DND-41 (cell line): Measurements from ENCODE around the gene SLC24A2.

Experiments
- ATAC-seq: fragments of 200-7000 bp; cut with Tn5 transposase; 3 replicates; pipeline ENCODE4 v1.9.1; 2021; ENCODE audit warnings: low read depth; ENCODE audit not compliant: insufficient read depth
- DNase-seq: peaks from one replicate; pipeline ENCODE4 v3.0.0-alpha.2; 2020
- H2AFZ ChIP-seq: 2 replicates; pipeline ENCODE4 v1.6.0; 2012; ENCODE audit warnings: low read depth, low read length
- H3K27ac ChIP-seq: 2 replicates; pipeline ENCODE4 v1.5.1; 2012; ENCODE audit warnings: low read length, inconsistent platforms
- H3K27me3 ChIP-seq: fragments of 200-600 bp; sonication (generic); 2 replicates; pipeline ENCODE4 v1.6.0; 2012; ENCODE audit warnings: low read length, mild to moderate bottlenecking, inconsistent platforms; ENCODE audit not compliant: insufficient read depth, poor library complexity
- H3K36me3 ChIP-seq: 2 replicates; pipeline ENCODE4 v1.5.1; 2012; ENCODE audit warnings: low read length, inconsistent platforms; ENCODE audit not compliant: insufficient read depth
- H3K4me1 ChIP-seq: 2 replicates; pipeline ENCODE4 v1.5.1; 2012; ENCODE audit warnings: mild to moderate bottlenecking, low read length; ENCODE audit not compliant: insufficient read depth
- H3K4me2 ChIP-seq: 2 replicates; pipeline ENCODE4 v1.6.0; 2012; ENCODE audit warnings: mild to moderate bottlenecking, moderate library complexity, low read length, inconsistent platforms; ENCODE audit not compliant: insufficient read depth
- H3K4me3 ChIP-seq, 2 experiments: fragments of 200-600 bp in 1 of 2; shearing (Covaris generic) in 1 of 2; 2 replicates each; pipeline ENCODE4 v1.5.1; 2012 to 2016; ENCODE audit warnings: inconsistent platforms in 2 of 2, low read length in 2 of 2, mild to moderate bottlenecking in 2 of 2, low read depth in 1 of 2, moderate library complexity in 1 of 2
- H3K79me2 ChIP-seq: 2 replicates; pipeline ENCODE4 v1.6.0; 2012; ENCODE audit warnings: low read length, inconsistent platforms; ENCODE audit not compliant: insufficient read depth
- H3K9ac ChIP-seq: 2 replicates; pipeline ENCODE4 v1.6.0; 2012; ENCODE audit warnings: low read depth, mild to moderate bottlenecking, inconsistent platforms, low read length, moderate library complexity
- H3K9me3 ChIP-seq: 2 replicates; pipeline ENCODE4 v1.5.1; 2012; ENCODE audit warnings: low read length, moderate library complexity, mild to moderate bottlenecking, inconsistent platforms; ENCODE audit not compliant: insufficient read depth, severe bottlenecking
- H4K20me1 ChIP-seq: 2 replicates; pipeline ENCODE4 v1.6.0; 2012; ENCODE audit warnings: low read length; ENCODE audit not compliant: insufficient read depth
- CTCF ChIP-seq: IDR thresholded peaks from 2 replicates; pipeline ENCODE4 v1.5.1; 2012; ENCODE audit warnings: borderline replicate concordance, low read length, moderate library complexity, mild to moderate bottlenecking; ENCODE audit not compliant: poor library complexity, severe bottlenecking; ENCODE audit errors: extremely low read depth
- EZH2 ChIP-seq: IDR thresholded peaks from 3 replicates; pipeline ENCODE4 v1.6.1; 2012; ENCODE audit warnings: borderline replicate concordance, low read depth, mild to moderate bottlenecking, moderate library complexity, low read length, inconsistent platforms; ENCODE audit not compliant: severe bottlenecking

Gene SLC24A2

GRCh38 chr9:19807182-19807892 lies 18.5 kb upstream of the SLC24A2 start:
- H3K4me2 ChIP-seq: no peak overlapping the region
- H2AFZ ChIP-seq: no peak overlapping the region
- no peak overlapping the region for H3K9ac ChIP-seq
- DNase-seq (no peak), ATAC-seq (no peak)
- no peaks in the 10 kb centered on the region for H3K36me3 ChIP-seq
- TF ChIP-seq CTCF (no peak), EZH2 (no peak)
- H4K20me1 ChIP-seq: no peaks in the 10 kb centered on the region
- no peaks in the 10 kb centered on the region for H3K9me3 ChIP-seq
- no peaks in the 10 kb centered on the region for H3K27me3 ChIP-seq
- H3K79me2 ChIP-seq: no peaks in the 10 kb centered on the region
- H3K4me3 ChIP-seq: no peak overlapping the region
- no peak overlapping the region for H3K27ac ChIP-seq
- H3K4me1 ChIP-seq: no peaks in the 10 kb centered on the region

DNA sequence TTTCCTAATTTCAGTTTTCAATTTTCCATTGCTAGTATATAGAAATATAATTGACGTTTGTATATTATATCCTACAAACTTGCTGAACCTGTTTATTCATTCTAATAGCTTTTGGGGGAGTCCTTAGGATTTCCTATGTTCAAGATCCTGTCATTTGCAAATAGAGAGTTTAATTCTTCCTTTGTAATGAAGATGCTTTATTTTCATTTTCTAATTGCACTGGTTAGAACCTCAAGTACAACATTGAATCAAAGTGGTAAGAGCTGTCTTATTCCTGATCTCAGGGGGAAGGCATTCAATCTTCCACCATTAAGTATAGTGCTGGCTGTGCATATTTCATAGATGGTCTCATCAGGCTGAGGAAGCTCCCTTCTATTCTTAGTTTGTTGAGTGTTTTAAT lies 15.6 kb upstream of the SLC24A2 start:
- Histone ChIP-seq H3K27me3 (peaks cover 4% of the 10 kb centered on the region), H3K4me2 (no peak overlapping the region), H3K79me2 (no peaks in the 10 kb centered on the region), H3K4me3 (no peak overlapping the region), H4K20me1 (no peaks in the 10 kb centered on the region), H3K9ac (no peak overlapping the region), H3K36me3 (no peaks in the 10 kb centered on the region), H2AFZ (no peak overlapping the region), H3K27ac (no peak overlapping the region), H3K4me1 (no peaks in the 10 kb centered on the region), H3K9me3 (no peaks in the 10 kb centered on the region)
- ATAC-seq (no peak), DNase-seq (no peak)
- TF ChIP-seq EZH2: no peak
- no peak for TF ChIP-seq CTCF

DNA sequence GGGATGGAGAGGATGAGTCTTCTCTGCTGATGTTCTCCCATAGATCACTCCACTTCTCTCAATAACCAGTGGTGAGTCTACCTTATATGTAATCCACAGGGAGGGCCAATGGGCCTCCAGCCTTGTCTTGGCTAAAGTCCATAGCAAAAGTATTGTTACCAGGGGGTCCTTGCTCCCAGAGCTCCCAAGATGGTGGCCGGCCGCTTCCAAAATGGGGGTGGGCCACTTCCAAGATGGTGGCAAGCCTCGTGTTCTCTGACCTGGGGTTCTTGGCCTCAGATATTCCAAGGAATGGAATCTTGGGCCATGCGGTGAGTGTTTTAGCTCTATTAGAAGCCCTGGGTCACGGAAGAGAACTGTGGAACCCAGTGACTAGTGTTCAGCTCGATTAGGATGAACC lies 12.0 kb upstream of the SLC24A2 start:
- Histone ChIP-seq H3K27ac (no peak overlapping the region), H3K27me3 (peaks cover 7% of the 10 kb centered on the region)
- ATAC-seq: no peak

More for the DNA sequence above, 12.0 kb upstream of the SLC24A2 start:
- no peak for DNase-seq
- no peaks in the 10 kb centered on the region for H3K36me3 ChIP-seq
- H3K79me2 ChIP-seq: no peaks in the 10 kb centered on the region
- no peaks in the 10 kb centered on the region for H3K9me3 ChIP-seq
- H3K4me1 ChIP-seq: no peaks in the 10 kb centered on the region
- no peak overlapping the region for H3K4me2 ChIP-seq
- no peak overlapping the region for H3K9ac ChIP-seq
- H4K20me1 ChIP-seq: no peaks in the 10 kb centered on the region
- no peak overlapping the region for H3K4me3 ChIP-seq
- TF ChIP-seq EZH2 (no peak), CTCF (no peak)
- H2AFZ ChIP-seq: no peak overlapping the region
